Lung microvascular endothelial cell (primary cell): ENCODE results near the gene NF2. TPM values are rescaled to one million over a fixed set of nuclear protein-coding genes. Genes with fewer than 3 reads are reported as not detected.

ENCODE experiments used
- DNase-seq, 2 donors: peaks; one replicate each; pipeline versions ENCODE4 v3.0.0 to v3.0.0-alpha.2; 2010; ENCODE audit warnings: low read depth in 2 of 2
- total RNA-seq: library from RNA; depleted of rRNA; stranded (reverse); fragments of >200 nt; gene quantifications from 2 replicates; pipeline ENCODE4 v1.2.1, GENCODE V29; 2014

NF2 gene
- total RNA-seq, 1 donor from 2014 or later, result 43.3 TPM

DNA sequence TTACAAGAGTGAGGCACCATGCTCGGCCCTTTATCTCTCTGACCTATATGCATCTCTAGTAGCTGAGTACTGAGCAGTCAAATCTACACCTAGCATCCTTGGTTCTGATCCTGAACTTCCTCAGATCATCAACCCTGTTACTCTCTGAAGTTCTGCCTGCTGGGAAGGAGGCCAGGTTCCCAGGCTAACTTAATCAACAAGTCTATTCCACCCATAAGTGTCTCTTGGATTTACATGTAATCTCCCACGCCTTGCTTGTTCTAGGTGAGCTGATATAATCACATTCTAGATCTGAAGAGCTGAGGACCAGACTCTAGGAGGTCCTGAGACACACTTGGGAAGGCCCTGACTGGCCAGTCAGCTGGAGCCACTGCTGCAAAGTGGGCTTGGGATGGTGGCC is 138.5 kb downstream of the NF2 start:
- no peak for DNase-seq

DNA sequence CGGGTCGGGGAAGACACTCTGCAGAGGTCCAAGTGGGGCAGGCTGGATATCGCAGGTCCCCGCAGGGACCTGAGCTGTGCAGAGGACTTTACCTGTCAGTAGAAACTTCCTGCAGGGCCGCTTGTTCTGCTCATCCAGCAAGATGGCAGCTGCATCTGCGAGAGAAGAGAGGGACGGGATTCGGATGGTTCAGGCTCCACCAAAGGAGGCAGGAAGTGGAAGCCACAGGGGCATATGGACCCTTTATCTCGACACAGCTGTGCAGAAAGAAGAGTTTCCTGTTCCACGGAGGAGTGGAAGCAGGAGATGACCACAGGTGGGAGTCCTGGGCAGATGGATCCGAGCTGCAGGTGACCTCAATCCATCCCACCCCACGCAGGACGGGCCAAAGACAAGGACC is 138.9 kb downstream of the NF2 start:
- no peak for DNase-seq

DNA sequence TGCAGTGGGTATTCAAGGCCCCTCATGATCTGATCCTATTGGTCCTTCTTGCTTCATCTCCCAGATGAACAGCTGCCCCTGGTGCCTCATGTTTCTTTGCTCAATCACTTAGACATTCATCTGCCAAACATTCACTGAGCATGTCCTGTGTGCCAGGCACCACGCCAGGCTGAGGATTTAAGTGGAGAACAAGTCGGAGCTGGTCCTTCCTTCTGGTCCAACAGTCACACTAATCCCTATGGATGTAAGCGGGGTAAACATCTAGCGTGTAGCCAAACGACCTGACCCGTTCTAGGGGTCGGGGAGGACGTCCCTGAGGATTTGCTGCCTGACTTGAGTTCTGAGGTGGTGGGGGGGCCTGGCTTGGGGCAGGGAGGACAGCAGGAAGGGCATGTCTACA is 141.5 kb downstream of the NF2 start:
- DNase-seq, result no peak

DNA sequence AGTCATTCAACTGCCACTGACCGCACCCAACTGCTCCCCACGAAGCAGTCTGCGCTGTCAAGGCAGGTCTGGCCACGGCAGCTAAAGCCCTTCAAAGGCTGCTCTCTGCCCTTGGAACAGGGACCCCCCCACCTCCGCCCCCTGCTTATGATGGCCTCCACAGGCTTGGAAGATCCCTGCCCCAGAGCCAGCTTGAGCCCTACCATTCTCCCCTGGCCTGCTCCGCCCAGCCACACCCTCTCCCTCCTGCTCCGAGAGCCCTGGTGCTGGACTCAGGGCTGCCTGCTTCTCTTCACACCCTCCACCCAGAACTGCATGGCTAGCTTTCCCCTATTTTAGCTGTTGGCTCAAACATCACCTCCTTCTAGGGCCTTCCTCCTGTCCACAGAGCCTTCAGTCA is 144.4 kb downstream of the NF2 start:
- DNase-seq, result no peak

Other genes with a start within 250 kb of the NF2 start
- gene AP1B1, start 215.1 kb upstream of the NF2 start, total RNA-seq, result 102 and 119 TPM in 2 replicates
- gene RFPL1, start 165.1 kb upstream of the NF2 start, total RNA-seq, result not detected in 2 replicates
- 0.22 TPM in 1 of 2 replicates, not detected in the other for gene NEFH, start 123.4 kb upstream of the NF2 start, total RNA-seq
- 21.1 and 23.2 TPM in 2 replicates for gene THOC5, start 49.9 kb upstream of the NF2 start, total RNA-seq
- 14.9 and 35.1 TPM in 2 replicates for gene NIPSNAP1, start 22.5 kb upstream of the NF2 start, total RNA-seq
- not detected in 2 replicates for gene CABP7, start 116.4 kb downstream of the NF2 start, total RNA-seq
- gene ZMAT5, start 163.4 kb downstream of the NF2 start, total RNA-seq, result 12.4 and 14.1 TPM in 2 replicates
- gene UQCR10, start 163.7 kb downstream of the NF2 start, total RNA-seq, result 74.5 and 85.9 TPM in 2 replicates
- gene ASCC2, start 234.6 kb downstream of the NF2 start, total RNA-seq, result 18.1 and 23.0 TPM in 2 replicates